ENCODE measurements around the gene NLGN1.
A peak's percentile ranks its signal among the peaks of the same experiment; 100 is the strongest.
"Not testable (repeated sequence)": the region's sequence is repeated elsewhere in the genome, so short reads cannot be mapped to it uniquely, and the experiment has no call there.

The NLGN1 gene

GRCh38 chr3:173430576-173430975, 33.0 kb downstream of the NLGN1 start:
- no peak for DNase-seq

GRCh38 chr3:173439004-173439403, 41.5 kb downstream of the NLGN1 start:
- no peak for DNase-seq

- DNase-seq: no peak
Measured at GRCh38 chr3:173440514-173440913, 43.0 kb downstream of the NLGN1 start.

- not testable (repeated sequence) for DNase-seq
Measured at GRCh38 chr3:173451561-173451960, 54.0 kb downstream of the NLGN1 start.

GRCh38 chr3:173463250-173463649, 65.7 kb downstream of the NLGN1 start:
- no peak for DNase-seq

GRCh38 chr3:173465112-173465511, 67.6 kb downstream of the NLGN1 start:
- DNase-seq: no peak

- DNase-seq: no peak
Measured at GRCh38 chr3:173465898-173466678, 68.5 kb downstream of the NLGN1 start.

GRCh38 chr3:173467501-173467900, 70.0 kb downstream of the NLGN1 start:
- peak; percentile 24 for DNase-seq

- DNase-seq: no peak
Measured at GRCh38 chr3:173473237-173473636, 75.7 kb downstream of the NLGN1 start.

GRCh38 chr3:173479301-173479700, 81.8 kb downstream of the NLGN1 start:
- DNase-seq: no peak

GRCh38 chr3:173501931-173502489, 104.5 kb downstream of the NLGN1 start:
- peak; percentile 65 for DNase-seq

GRCh38 chr3:173502983-173503568, 105.5 kb downstream of the NLGN1 start:
- DNase-seq: peak; percentile 97

GRCh38 chr3:173510565-173510964, 113.0 kb downstream of the NLGN1 start:
- no peak for DNase-seq

- no peak for DNase-seq
Measured at GRCh38 chr3:173513123-173513522, 115.6 kb downstream of the NLGN1 start.

- peak; percentile 72 for DNase-seq
Measured at GRCh38 chr3:173529062-173529711, 131.6 kb downstream of the NLGN1 start.

- peak; percentile 32 for DNase-seq
Measured at GRCh38 chr3:173531602-173532001, 134.1 kb downstream of the NLGN1 start.

GRCh38 chr3:173538410-173538809, 140.9 kb downstream of the NLGN1 start:
- peak; percentile 35 for DNase-seq

- not testable (repeated sequence) for DNase-seq
Measured at GRCh38 chr3:173545590-173545989, 148.0 kb downstream of the NLGN1 start.

- no peak for DNase-seq
Measured at GRCh38 chr3:173547070-173547469, 149.5 kb downstream of the NLGN1 start.

GRCh38 chr3:173548261-173548660, 150.7 kb downstream of the NLGN1 start:
- no peak for DNase-seq

- DNase-seq: peak; percentile 56
Measured at GRCh38 chr3:173552526-173552925, 155.0 kb downstream of the NLGN1 start.

- peak; percentile 87 for DNase-seq
Measured at GRCh38 chr3:173553635-173554280, 156.2 kb downstream of the NLGN1 start.

- DNase-seq: no peak
Measured at GRCh38 chr3:173556546-173556945, 159.0 kb downstream of the NLGN1 start.

All from NCI-H69 (cell line).